H1 (cell line): Measurements from ENCODE around the gene FUT6. TPM values are rescaled to one million over a fixed set of nuclear protein-coding genes. Genes with fewer than 3 reads are reported as not detected.

ENCODE experiments used
- CREB1 ChIP-seq: IDR thresholded peaks from 2 replicates; pipeline ENCODE4 v1.6.1; 2012; ENCODE audit warnings: inconsistent platforms
- EGR1 ChIP-seq: IDR thresholded peaks from 2 replicates; pipeline ENCODE4 v1.6.1; 2011; ENCODE audit warnings: low read depth, low read length, borderline replicate concordance
- RAD21 ChIP-seq, 2 experiments: IDR thresholded peaks in 1 of 2; conservative IDR thresholded peaks in 1 of 2; 2 replicates each; pipeline ENCODE4 v1.6.1; 2011; ENCODE audit warnings: low read depth in 2 of 2, low read length in 2 of 2, improper control_type of control experiment in 1 of 2, inconsistent platforms in 1 of 2, mild to moderate bottlenecking in 1 of 2, moderate library complexity in 1 of 2
- RXRA ChIP-seq: IDR thresholded peaks from 2 replicates; pipeline ENCODE4 v1.6.1; 2011; ENCODE audit warnings: low read depth, mild to moderate bottlenecking, low read length, moderate library complexity; ENCODE audit not compliant: insufficient read depth
- YY1 ChIP-seq: IDR thresholded peaks from 2 replicates; pipeline ENCODE4 v1.6.1; 2011; ENCODE audit warnings: low read depth, mild to moderate bottlenecking, low read length
- polyA plus RNA-seq, 7 experiments: library from polyadenylated mRNA; depleted of rRNA in 3 of 7; stranded (reverse) in 5 of 7; unstranded in 2 of 7; fragments of >200 nt in 5 of 7; fragments of 200-250 nt in 2 of 7; gene quantifications; 1 replicate in 5 of 7; 2 replicates in 1 of 7; 4 replicates in 1 of 7; pipeline versions ENCODE4 v1.2.1 to v1.2.3, GENCODE V29; 2011 to 2013; ENCODE audit warnings: missing spikeins in 2 of 7, mixed read lengths in 2 of 7
- total RNA-seq: library from RNA; stranded (reverse); fragmentation: NEBNext Ultra II Directional; extraction: Animal tissue kit (Norgen Biotek cat#: 25700); gene quantifications from 2 replicates; pipeline ENCODE4 v1.2.1, GENCODE V29; 2021
- TF ChIP-seq, protein P1 (sequence below): IDR thresholded peaks from 2 replicates; pipeline ENCODE4 v1.6.1; 2012; ENCODE audit warnings: inconsistent platforms

Gene FUT6
- total and polyA plus RNA-seq, 2 of the 8 experiments (the other 6 are each of a cell fraction or from before 2014, with no cell fraction given): not detected

- TF ChIP-seq EGR1: no peak
- TF ChIP-seq RXRA: 0 out of 2 replicates have a peak, but pooled peaks have one; percentile 48
- TF ChIP-seq, protein P1, sequence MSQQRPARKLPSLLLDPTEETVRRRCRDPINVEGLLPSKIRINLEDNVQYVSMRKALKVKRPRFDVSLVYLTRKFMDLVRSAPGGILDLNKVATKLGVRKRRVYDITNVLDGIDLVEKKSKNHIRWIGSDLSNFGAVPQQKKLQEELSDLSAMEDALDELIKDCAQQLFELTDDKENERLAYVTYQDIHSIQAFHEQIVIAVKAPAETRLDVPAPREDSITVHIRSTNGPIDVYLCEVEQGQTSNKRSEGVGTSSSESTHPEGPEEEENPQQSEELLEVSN: no peak
- TF ChIP-seq RAD21 (IDR thresholded peaks at IDR 0.05 in 1 of 2, conservative IDR thresholded peaks at IDR 0.05 in 1 of 2; ENCODE audit: low read depth in 2 of 2, low read length in 2 of 2): peak; percentile 69 to 77
- 0 out of 2 replicates have a peak, but pooled peaks have one; percentile 37 for TF ChIP-seq CREB1
- TF ChIP-seq YY1: 0 out of 2 replicates have a peak, but pooled peaks have one; percentile 30
- TF ChIP-seq, all 59 proteins: peak for 10
These were observed 33.9 kb downstream of the FUT6 start (continued) for GRCh38 chr19:5805462-5806132.
